SU-DHL-6 (cell line): ENCODE measurements around the gene MS4A3.

Experiments
- H2AFZ ChIP-seq: fragments of 200-600 bp; sonication (generic); 2 replicates; pipeline ENCODE4 v1.6.1; 2014; ENCODE audit warnings: low read depth, mild to moderate bottlenecking, moderate library complexity, mixed read lengths, antibody characterized with exemption, low read length; ENCODE audit not compliant: severe bottlenecking
- H3F3A ChIP-seq: fragments of 200-600 bp; shearing (Covaris generic); 2 replicates; pipeline ENCODE4 v1.6.0; 2016; ENCODE audit warnings: antibody characterized with exemption, mild to moderate bottlenecking; ENCODE audit not compliant: insufficient read depth
- H3K27ac ChIP-seq: fragments of 200-600 bp; sonication (generic); 2 replicates; pipeline ENCODE4 v1.5.1; 2016; ENCODE audit warnings: low read depth, mild to moderate bottlenecking, low read length, moderate library complexity, mixed read lengths
- H3K27me3 ChIP-seq: fragments of 200-600 bp; sonication (generic), shearing (Covaris generic); 2 replicates; pipeline ENCODE4 v1.6.0; 2014; ENCODE audit warnings: mild to moderate bottlenecking, low read length
- H3K36me3 ChIP-seq: fragments of 200-600 bp; sonication (generic); 2 replicates; pipeline ENCODE4 v1.6.1; 2014; ENCODE audit warnings: mild to moderate bottlenecking, low read length, mixed read lengths
- H3K4me2 ChIP-seq: fragments of 300-600, 200-600 bp; shearing (Covaris generic), sonication (generic); 2 replicates; pipeline ENCODE4 v1.6.0; 2014; ENCODE audit warnings: low read length, low read depth, mild to moderate bottlenecking; ENCODE audit not compliant: poor library complexity, severe bottlenecking
- H3K4me3 ChIP-seq: fragments of 200-600 bp; sonication (generic); 2 replicates; pipeline ENCODE4 v1.5.1; 2014; ENCODE audit warnings: antibody characterized with exemption, low read length, mild to moderate bottlenecking, mixed read lengths; ENCODE audit not compliant: insufficient read depth, poor library complexity, severe bottlenecking
- H3K79me2 ChIP-seq: fragments of 200-600 bp; sonication (generic); 2 replicates; pipeline ENCODE4 v1.6.1; 2014; ENCODE audit warnings: mild to moderate bottlenecking, low read length, moderate library complexity; ENCODE audit not compliant: insufficient read depth
- H3K9ac ChIP-seq: fragments of 200-600 bp; sonication (generic); 2 replicates; pipeline ENCODE4 v1.7.0; 2014; ENCODE audit warnings: mild to moderate bottlenecking, low read length
- H3K9me2 ChIP-seq: fragments of 200-600 bp; sonication (generic); replicated peaks from 2 replicates; pipeline ENCODE4 v1.6.1; 2014; ENCODE audit warnings: low read length; ENCODE audit not compliant: insufficient read depth
- H3K9me3 ChIP-seq: fragments of 200-600 bp; sonication (generic); 2 replicates; pipeline ENCODE4 v1.6.1; 2014; ENCODE audit warnings: low read length, mixed read lengths; ENCODE audit not compliant: insufficient read depth
- H4K20me1 ChIP-seq: fragments of 200-600 bp; sonication (generic); 2 replicates; pipeline ENCODE4 v1.6.1; 2014; ENCODE audit warnings: low read depth, mild to moderate bottlenecking, antibody characterized with exemption, low read length, moderate library complexity, mixed read lengths
- CTCF ChIP-seq: fragments of 200-600 bp; sonication (generic); IDR thresholded peaks from one replicate; pipeline ENCODE4 v1.5.1; 2017; ENCODE audit warnings: antibody characterized with exemption, mild to moderate bottlenecking, low read length, moderate library complexity; ENCODE audit not compliant: insufficient read depth, poor library complexity, severe bottlenecking
- EZH2phosphoT487 ChIP-seq: fragments of 200-600 bp; sonication (generic), shearing (Covaris generic); conservative IDR thresholded peaks from 2 replicates; pipeline ENCODE4 v1.6.1; 2018; ENCODE audit warnings: mild to moderate bottlenecking, antibody characterized with exemption, low read length, moderate library complexity, mixed read lengths

The MS4A3 gene

GRCh38 chr11:60084631-60085273 lies 28.3 kb downstream of the MS4A3 start:
- Histone ChIP-seq H3K4me2 (no peak overlapping the region), H2AFZ (no peak overlapping the region), H3K9ac (no peak overlapping the region), H3F3A (no peaks in the 10 kb centered on the region), H3K36me3 (no peaks in the 10 kb centered on the region), H3K9me3 (no peaks in the 10 kb centered on the region), H3K27me3 (no peaks in the 10 kb centered on the region), H3K27ac (no peak overlapping the region), H3K79me2 (no peaks in the 10 kb centered on the region), H4K20me1 (no peaks in the 10 kb centered on the region), H3K9me2 (no peaks in the 10 kb centered on the region), H3K4me3 (no peak overlapping the region)
- no peak for TF ChIP-seq CTCF
- TF ChIP-seq EZH2phosphoT487, result no peak

- H4K20me1 ChIP-seq, result no peaks in the 10 kb centered on the region
- no peaks in the 10 kb centered on the region for H3K27me3 ChIP-seq
- no peaks in the 10 kb centered on the region for H3F3A ChIP-seq
- no peak for TF ChIP-seq EZH2phosphoT487
- no peak for TF ChIP-seq CTCF
- H3K27ac ChIP-seq, result no peak overlapping the region
- H3K9me2 ChIP-seq, result no peaks in the 10 kb centered on the region
- no peaks in the 10 kb centered on the region for H3K9me3 ChIP-seq
- no peak overlapping the region for H3K9ac ChIP-seq
- no peak overlapping the region for H3K4me2 ChIP-seq
- H3K4me3 ChIP-seq, result no peak overlapping the region
- H3K36me3 ChIP-seq, result no peaks in the 10 kb centered on the region
- H3K79me2 ChIP-seq, result no peaks in the 10 kb centered on the region
- H2AFZ ChIP-seq, result no peak overlapping the region
These were observed 29.4 kb downstream of the MS4A3 start for GRCh38 chr11:60085909-60086308.

- Histone ChIP-seq H3K79me2 (no peaks in the 10 kb centered on the region), H3K9me2 (no peaks in the 10 kb centered on the region), H3K36me3 (no peaks in the 10 kb centered on the region), H3K4me3 (no peak overlapping the region), H3K9me3 (no peaks in the 10 kb centered on the region), H3K4me2 (no peak overlapping the region), H3K27ac (no peak overlapping the region), H2AFZ (no peak overlapping the region), H4K20me1 (no peaks in the 10 kb centered on the region), H3F3A (no peaks in the 10 kb centered on the region), H3K9ac (no peak overlapping the region), H3K27me3 (no peaks in the 10 kb centered on the region)
- TF ChIP-seq EZH2phosphoT487, result no peak
- no peak for TF ChIP-seq CTCF
These were observed 30.8 kb downstream of the MS4A3 start for GRCh38 chr11:60087239-60087638.
